GM12873 (cell line): ENCODE data around the gene MYBPC1.

Source experiments
- TF ChIP-seq, protein P1 (sequence below): IDR thresholded peaks from 2 replicates; pipeline ENCODE4 v1.5.1; 2012; ENCODE audit warnings: low read depth, mild to moderate bottlenecking, moderate library complexity, low read length, control low read depth; ENCODE audit not compliant: insufficient read depth; ENCODE audit errors: missing control alignments

MYBPC1 gene

DNA sequence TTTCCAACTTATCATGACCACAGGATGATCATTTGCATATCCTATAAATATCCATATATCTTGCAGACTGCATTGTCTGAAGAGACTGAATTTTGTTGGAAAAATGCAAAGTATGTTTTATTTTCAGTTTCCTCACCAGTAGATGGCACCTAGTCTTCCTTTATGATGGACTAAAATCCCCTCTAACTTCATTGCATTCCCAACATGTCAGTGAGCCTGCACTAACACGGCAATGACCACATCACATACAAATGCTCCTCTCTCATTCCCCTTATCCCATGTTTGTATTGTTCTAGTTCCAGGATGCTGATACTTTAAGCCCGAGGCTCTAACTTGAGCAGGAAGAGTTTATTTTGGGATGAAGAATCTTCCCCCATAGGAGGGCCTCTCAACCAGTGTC is 24.7 kb upstream of the MYBPC1 start:
- TF ChIP-seq, protein P1, sequence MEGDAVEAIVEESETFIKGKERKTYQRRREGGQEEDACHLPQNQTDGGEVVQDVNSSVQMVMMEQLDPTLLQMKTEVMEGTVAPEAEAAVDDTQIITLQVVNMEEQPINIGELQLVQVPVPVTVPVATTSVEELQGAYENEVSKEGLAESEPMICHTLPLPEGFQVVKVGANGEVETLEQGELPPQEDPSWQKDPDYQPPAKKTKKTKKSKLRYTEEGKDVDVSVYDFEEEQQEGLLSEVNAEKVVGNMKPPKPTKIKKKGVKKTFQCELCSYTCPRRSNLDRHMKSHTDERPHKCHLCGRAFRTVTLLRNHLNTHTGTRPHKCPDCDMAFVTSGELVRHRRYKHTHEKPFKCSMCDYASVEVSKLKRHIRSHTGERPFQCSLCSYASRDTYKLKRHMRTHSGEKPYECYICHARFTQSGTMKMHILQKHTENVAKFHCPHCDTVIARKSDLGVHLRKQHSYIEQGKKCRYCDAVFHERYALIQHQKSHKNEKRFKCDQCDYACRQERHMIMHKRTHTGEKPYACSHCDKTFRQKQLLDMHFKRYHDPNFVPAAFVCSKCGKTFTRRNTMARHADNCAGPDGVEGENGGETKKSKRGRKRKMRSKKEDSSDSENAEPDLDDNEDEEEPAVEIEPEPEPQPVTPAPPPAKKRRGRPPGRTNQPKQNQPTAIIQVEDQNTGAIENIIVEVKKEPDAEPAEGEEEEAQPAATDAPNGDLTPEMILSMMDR = peak; percentile 22

DNA sequence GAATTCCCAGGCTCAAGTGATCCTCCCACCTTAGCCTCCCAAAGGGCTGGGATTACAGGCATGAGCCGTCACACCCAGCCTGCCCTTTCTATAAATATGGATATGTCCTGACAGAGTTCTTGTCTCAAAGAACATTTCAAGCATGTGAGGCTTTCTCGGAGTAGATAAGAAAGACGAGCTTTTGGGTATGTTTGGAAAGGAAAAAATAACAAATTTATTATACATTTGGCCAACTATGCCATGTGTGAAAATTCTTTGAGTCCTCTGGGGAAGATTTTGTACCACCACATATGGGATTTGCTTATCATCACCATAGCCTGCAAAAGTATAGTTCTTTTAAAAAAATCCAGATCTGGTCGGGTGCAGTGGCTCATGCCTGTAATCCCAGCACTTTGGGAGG is 23.7 kb upstream of the MYBPC1 start:
- TF ChIP-seq, protein P1 = no peak

DNA sequence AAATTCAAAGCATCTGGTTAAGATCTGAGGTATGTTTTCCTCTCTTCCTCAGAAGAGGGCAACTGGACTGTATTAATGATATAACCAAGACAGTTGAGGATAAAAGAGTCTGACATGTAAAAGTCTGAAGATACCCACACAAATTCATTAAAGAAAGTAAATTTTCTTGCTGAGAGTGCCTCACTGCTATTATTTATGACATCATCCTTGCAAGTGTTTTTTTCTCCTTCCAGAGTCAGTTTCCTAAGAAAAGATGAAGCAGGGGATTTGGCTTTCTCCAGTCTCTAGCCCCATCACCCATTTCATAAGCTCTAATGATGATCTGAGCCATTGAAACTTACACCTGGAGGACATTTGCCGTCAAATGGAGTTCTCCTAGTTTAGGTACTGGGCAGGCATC is 21.0 kb upstream of the MYBPC1 start:
- TF ChIP-seq, protein P1 = no peak

DNA sequence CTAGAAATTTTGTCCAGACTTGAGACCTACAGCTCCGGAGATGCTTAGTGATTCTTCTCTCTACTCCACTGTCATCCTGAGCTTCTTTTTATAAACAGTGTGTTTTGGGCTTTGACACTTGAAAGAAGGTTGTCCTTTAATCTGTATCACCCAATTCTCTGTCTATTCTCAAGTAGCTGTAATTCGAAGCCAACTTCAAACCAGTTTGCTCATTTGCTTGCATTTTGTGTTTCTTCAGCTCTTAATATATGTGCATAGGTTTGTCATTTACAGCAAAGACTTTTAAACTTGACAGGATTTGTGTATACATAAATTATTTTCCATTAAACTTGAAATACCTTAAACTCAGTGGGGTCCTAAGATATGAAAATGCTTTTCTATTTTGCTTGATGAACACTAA is 16.4 kb upstream of the MYBPC1 start:
- TF ChIP-seq, protein P1 = no peak

DNA sequence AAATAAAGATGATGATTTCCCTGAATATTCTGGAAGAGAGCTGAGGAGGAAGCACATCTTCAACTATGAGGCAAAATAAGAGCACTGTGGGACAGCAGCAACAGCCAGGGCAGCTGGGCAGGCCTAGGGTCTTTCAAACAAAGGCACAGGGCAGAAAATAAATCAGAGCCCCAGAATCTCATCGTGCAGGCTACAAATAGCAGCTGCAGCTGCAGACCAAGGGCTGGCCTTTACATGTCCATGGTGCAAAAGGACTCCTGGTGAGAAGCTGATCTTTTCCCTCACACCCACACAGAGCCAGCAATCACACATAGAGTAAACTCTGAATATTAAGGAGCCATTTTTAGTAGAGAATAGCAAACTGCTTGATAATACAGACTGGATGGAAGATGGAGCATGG is 13.6 kb upstream of the MYBPC1 start:
- TF ChIP-seq, protein P1 = no peak

DNA sequence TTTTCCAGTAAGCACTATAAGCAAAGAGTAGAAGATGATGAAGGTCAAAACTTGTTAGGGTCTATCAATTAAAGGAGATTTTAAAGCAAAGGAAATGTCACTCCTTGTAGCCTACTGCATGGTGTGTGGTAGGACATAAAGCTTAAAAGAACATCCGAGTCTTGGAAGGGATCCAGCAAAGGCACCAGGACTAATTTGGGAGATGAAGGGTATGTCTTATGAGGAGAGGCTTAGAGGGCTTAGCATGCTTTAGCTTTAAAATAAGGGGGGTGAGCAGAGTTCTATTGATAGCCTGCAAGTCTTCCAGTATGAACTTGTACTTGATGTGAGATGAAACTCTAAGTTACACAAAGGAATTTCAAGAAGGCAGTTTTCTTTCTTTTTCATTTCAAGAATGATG is 11.8 kb upstream of the MYBPC1 start:
- TF ChIP-seq, protein P1 = no peak

DNA sequence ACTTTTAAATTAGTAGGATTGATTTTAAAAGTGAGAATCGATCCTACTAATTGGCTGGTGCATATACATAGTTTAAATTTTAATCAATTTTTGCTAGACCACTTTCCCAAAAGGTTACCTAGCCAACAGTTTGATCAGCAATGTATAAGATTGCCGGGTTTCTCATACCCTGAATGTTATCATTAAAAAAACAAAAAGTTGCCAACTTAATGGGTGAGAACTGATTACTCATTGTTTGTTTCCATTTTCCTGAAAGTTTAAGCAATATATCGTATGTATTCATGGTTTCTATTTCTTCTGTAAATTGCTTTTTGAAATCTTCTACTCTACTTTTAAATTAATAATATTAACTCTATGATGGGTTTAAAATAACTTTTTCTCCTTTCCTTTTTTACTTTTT is 4.4 kb upstream of the MYBPC1 start:
- TF ChIP-seq, protein P1 = no peak
